GM18511 (cell line): ENCODE measurements around the gene DMD.
"Not testable (repeated sequence)": the region's sequence is repeated elsewhere in the genome, so short reads cannot be mapped to it uniquely, and the experiment has no call there.

Source experiments
- ATAC-seq: cut with Tn5 transposase; IDR thresholded peaks from one replicate; pipeline ENCODE4 v1.9.1; 2021; ENCODE audit warnings: mild to moderate bottlenecking, moderate library complexity; ENCODE audit not compliant: unreplicated experiment

Gene DMD

DNA sequence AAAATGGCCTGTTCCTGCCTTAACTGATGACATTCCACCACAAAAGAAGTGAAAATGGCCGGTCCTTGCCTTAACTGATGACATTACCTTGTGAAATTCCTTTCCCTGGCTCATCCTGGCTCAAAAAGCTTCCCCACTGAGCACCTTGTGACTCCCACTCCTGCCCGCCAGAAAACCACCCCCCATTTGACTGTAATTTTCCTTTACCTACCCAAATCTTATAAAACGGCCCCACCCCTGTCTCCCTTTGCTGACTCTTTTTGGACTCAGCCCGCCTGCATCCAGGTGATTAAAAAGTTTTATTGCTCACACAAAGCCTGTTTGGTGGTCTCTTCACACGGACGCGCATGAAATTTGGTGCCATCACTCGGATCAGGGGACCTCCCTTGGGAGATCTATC, 1833.5 kb downstream of the DMD start:
- not testable (repeated sequence) for ATAC-seq

DNA sequence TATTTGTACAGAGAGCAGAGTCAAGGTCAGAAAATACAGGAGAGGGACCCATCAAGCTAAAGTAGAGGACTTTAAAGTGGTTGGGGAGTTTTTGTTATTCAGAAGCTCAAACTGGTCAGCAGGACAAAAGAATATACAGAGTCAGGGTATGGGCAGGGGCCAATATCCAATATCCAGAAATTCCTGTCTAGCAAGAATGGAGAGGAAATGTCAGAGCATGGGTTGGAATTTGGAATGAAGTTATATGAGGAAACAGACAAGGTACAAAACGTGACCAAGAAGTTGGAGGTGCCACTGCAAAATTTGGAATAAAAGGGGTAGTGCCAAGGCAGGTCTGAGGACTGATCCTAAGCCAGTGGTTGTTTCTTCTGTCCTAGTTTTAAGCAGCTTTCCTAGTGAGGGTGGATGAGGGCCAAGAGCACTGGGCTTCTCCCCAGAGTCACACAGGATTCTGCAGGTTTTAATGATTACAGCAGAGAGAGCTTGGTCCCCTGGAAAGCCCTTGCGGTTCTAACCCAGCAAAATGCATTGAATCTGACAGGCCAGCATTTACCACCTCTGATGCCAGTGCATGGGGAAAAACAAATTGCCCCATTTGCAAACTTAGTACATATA, 1834.8 kb downstream of the DMD start:
- no peak for ATAC-seq

DNA sequence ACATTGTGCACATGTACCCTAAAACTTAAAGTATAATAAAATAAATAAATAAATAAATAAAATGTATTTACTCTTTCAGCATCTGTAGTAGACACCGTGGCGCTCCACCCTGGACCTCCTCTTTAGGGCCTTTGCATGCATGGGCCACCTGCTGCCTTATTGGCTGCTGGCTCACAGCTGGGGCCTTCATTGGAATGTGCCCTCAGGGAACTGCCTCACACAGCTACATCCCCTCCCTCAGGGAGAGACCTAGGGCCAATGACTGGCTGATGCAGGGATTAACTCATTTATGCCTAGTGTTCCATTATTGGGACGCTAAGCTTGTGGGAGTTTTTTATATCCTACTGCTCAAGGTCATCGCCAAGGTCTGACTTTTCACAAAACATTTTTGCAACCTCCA, 1836.6 kb downstream of the DMD start:
- ATAC-seq = no peak

DNA sequence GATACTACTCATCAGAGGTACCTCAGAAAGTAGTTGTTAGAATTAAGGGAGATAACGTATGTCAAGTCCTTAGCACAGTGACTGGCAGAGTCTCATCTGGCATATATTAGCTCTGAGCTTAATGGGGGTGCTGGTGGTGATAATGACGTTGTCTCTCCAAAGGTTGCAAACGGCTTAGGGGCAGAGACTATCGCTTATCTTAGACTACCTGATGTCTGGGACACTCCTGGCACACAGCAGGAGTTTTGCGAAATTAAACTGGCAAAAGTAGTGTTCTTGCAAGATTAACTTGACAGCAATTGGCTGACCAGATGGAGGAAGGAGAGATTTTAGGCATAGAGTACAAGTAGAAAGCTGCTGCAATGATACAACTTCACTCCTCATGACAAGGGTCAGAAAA, 1839.4 kb downstream of the DMD start:
- no peak for ATAC-seq

DNA sequence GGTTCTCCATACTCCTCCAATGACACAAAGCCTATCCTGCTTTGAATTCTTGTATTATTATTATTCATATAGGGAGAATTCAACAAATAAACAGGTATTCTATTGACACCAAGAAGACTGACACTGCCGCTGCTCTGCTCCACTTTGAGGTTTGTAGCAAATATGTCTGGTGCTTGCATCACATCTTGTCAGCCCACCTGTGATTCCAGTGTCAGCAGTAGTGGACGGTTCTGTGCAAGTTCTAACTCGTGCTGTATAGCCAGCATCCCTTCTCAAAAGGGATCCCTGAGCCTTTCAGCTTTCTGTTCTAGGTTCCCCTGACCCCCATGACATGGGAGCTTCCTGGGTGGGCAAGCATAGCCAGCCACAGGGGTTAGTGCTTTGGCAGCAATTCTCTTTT, 1843.5 kb downstream of the DMD start:
- ATAC-seq = no peak

DNA sequence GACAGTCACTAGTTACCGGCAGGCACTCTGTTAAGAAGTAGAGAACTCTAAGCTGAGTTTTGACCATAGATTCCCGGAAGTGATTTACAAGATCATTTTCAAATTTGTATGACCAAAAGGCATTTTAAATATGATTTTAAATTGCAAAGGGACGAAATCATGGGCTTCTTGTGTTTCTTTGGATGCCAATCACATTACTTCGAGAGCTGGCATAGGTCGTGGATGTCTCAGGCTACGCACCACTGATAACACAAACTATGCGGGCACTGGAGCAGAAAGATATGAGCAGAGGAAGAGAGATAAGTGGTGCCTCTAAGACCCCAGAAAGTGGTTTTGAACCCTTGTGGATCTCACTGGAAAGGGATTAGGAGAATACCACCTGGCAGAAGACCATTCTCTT, 1845.3 kb downstream of the DMD start:
- ATAC-seq = no peak

DNA sequence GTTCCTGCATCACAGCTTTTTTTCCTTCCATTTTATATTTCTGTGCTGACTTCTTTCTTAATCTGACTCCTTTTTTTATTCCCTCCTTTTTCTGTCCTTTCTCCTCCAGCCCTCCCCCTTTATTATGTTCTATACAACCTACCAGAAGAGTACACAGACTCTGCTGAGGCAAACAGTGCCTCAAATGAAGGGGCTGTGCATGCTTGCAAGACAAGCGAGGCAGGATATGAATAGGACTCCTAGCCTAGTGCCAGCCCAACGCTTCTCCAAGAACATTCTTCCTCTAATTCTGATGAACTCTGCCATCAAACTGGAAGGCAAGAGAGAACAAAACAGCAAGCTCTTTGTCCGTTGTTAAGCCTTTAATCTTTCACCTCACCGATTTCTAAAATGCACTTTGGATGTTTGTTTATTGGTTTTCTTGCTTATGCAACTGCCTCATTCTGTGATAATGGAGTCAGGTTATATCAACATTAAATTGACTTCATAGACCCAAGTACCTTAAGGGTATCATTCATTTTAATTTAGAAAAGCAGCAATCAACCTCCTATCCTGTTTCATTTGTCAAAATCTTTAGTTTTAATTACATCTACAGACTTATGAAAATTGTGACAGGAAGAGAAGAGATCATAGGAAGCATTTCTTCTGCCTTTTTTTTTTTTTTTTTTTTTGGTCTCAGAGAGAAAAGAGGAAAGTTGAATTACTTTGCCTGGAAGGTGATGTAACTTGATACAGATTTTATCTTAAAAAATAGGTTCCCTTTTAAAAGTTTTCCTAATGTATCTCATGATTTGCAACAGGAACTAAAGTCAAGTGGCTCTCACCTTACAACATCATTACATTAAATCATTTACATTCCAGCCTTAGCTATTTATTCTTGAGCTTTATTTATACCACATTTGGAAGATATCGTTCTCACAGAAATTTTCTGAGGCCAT, 1854.8 kb downstream of the DMD start:
- no peak for ATAC-seq

DNA sequence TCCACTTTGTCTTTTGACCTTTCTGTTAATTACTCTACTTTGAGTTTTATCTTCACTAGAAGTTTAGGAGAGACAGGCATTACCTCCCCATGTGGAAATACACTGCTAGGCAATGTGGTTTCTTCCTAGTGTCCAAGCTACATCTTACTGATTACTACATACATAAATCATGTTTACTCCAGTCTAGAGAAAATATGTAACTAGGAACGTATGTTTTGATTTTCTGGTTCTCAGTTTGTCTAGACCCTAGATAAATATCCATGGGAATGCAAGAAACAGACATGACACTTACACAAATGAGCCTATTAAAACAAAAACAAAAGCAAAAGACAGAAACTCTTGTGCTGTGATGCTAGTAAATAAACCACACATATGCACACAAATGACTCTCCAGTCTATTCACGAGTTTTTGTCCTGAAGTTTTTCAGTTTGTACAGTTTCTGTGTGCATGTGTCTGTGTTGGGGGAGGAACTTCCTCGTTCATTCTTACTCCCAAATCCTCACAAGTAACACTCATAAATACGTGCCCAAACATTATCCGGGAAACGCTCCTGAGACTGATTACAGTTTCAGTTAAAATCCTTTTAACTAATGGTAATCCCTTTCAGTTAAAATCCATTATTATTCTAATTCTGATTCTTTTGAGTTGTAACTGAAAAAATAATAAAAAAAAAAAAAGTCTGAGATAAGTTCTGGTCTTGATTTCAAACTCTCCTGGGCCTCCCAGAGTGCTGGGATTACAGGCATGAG, 1856.0 kb downstream of the DMD start:
- ATAC-seq = no peak

DNA sequence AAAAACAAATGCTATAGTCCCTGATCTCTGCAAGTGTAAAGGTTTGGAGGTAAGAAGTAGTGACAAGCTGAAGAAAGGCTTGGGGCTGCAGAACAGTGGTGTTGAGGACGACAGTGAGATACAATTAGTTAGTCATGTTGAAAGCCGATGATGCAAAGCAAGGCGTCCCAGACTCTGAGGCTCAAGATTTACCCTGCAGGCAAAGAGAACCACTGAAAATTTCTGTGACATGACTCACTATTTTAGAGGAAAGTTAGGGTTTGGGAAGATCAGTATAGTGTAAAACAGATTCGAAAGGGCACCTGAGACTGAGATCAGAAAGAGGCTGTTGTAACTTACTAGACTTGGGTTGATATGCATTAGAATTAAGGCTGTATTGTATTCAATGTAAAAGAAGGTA, 1858.3 kb downstream of the DMD start:
- ATAC-seq = no peak

DNA sequence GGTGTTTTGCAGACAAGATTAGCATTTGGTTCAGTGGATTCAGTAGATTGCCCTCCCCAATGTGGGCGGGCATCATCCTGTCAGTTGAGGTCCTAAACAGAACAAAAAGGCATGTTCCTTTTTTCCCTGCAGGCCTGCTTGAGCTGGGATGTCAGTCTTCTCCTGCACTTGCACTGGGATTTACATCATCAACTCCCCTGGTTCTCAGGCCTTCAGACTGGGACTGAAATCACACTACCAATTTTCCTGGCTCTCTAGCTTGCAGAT, 1860.6 kb downstream of the DMD start:
- no peak for ATAC-seq

DNA sequence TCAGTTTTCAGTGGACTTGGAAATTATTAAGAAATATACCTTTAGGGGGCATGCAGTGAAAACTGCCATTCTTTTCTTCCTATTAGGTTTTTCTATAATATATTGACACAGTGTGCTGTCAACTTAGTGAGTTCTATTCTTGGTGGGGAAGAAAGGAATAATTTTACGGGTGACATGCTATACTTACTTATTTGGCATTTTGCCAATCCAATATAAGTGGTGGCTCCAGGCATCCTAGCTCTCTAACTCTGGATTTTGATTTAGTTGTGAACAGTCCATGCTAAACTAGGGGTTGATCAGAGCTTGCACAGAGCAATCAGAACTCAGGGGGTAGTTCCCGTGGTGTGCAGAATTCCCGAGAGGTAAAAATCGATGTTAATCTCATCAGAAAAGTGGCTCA, 1861.8 kb downstream of the DMD start:
- no peak for ATAC-seq

DNA sequence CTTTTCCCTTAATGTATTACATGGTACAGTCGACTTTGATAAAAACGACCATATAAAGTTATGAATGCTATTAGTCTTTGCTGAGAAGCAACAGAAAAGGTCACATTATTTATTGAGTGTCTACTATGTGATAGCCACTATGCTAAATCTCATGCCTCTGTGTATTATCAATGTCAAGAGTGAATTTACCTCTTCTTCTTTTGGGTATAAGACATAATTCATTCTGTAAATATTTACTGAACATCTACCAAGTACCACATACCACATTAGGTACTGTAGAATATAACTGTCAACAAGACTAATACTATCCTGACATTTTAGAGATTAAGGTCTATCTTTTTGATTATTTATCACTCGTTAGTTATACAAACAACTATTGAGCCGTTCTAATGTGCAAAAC, 1870.8 kb downstream of the DMD start:
- no peak for ATAC-seq

DNA sequence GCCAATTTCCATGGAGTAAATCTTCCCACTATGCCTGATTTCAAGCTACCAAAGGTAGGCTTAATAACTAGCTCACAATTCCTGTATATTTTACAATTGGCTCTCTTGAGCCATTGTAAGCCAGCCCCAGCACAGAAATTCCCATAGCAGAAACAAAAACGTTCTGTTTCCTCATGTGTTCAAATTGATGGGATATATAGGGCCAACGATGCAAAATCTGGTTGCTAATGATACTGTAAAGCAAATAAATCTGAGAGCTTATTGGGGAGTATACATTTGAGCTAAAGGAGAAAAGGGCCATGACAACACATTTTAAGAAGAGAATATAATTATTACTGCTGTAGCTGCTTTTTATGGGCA, 1872.4 kb downstream of the DMD start:
- ATAC-seq = no peak

DNA sequence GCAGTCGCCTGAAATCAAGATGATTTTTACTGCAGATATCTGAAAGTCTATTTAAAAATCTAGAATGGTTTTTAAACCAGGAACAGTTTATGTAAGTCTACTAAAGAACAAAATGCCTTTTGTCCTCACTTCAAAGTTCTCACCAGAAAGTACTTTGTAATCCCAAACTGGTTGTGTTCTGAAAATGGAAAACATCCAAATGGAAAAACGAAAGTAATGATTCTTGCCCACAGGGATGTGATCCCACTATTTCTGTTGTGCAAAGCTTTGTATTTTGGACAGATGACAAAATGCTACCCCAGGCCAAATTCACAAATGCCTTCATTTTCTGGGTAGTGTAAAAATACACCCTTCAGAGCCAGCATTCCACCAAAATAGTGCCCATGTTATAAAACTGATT, 1874.0 kb downstream of the DMD start:
- ATAC-seq = no peak

DNA sequence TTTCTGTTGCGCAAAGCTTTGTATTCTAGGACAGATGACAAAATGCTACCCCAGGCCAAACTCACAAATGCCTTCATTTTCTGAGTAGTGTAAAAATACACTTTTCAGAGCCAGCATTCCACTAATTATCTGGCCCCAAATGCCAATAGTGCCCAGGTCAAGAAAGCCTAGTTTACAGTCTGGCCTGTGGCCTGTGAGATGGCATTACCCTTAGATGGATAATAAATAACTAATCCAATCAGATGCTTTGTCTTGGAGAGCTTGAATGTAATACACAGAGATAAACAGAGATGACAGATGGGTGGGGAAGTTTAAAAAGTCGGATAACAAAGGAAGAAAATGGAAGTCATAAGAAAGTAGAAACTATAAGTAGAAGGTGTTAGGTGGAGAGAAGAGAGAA, 1874.9 kb downstream of the DMD start:
- no peak for ATAC-seq

DNA sequence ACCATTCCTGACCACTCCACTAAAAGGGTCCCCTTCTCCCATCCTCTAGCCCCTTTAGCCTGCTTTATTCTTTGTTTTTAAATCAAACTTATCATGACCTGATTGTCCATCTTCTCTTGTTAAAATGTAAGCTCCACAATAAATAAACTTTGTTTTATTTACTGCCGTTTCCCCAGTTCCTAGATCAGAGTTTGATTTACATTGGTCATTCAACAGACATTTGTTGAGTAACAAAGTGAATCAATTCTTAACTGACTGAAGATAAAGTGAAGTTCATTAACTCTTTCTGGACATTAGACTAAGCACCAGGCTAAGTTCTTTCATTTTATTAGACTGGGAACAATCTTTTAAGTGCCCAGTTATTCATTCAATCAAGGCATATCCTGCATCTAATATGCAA, 1876.4 kb downstream of the DMD start:
- no peak for ATAC-seq

DNA sequence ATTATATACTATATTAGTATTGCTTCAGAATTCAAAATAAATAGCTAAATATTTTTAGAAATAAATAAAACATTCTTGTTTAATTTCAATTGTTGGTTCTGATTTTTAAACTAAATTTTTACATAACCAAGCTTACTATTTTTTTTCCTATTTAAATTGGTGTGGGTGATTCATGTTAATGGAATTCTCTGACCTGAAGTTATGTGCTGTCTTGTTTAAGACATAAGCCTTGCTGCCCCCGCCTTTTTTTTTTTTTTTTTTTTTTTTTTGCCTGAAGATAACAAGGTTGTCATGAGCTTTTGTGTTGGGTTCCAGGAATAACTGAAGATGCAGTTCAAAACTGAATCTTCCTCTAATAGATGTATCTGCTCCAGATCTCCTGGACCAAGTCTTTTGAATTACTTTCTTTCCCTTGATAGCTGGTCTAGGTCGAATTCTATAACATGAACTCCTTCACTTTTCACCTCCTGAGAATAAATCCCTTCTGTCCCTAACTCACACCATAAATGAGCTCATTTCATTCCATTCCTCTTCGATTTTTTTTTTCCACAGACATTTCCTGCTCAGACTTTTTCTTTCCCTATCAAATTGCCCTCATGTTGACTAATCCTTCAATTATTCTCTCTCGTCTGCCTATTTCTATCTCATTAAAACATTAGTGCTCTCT, 1878.1 kb downstream of the DMD start:
- no peak for ATAC-seq

DNA sequence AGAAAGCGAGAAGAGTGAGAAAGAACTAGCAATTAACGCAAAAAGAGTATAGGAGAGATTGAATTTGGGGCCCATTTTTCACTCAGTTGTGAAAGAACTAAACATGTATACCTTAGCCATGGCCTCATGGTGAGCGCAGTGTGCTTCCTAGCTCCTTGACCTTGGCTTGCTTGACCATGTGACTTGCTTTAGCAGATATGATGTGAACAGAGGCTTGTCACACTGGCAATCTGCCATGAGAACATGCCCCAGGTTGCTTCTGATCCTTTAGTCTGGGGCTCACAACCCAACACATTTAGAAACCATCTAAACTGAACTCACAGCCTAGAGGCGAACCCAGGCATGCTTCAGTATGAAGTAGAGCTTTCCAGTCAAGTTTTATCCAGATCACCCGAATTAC, 1879.4 kb downstream of the DMD start:
- no peak for ATAC-seq

DNA sequence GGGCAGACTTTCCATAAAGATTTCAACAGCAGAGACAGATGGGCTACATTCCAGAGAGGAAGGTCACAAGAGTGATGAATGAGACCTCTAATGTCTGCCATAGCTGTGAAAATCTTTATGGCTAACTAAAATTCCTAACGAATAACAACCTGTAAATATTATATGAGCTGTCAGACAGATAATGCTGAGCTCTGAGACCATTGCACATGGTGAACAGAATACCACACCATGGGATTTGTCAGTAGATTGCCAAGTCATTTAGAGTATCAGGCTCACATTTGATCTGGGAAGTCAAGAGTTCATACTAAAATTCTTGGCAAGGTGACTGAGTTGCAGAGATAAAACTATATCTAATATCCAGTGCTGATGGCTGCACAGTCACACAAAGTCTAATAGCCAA, 1880.3 kb downstream of the DMD start:
- no peak for ATAC-seq

DNA sequence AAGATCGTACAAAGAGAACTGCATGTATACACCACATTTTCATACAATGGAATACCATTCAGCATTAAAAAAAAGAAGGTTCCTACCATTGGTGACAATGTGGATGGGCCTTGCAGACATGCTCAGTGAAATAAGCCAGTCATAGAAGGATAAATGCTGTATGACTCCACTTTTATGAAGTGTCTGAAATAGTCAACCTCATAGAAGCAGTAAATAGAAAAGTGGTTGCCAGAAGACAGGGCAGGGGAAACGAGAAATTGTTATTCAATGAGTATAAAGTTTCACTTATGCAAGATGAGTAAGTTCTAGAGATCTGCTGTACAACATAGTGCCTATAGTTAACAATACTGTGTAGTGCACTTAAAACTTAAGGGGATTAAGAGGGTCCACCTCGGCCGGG, 1882.1 kb downstream of the DMD start:
- peak; percentile 37 for ATAC-seq

DNA sequence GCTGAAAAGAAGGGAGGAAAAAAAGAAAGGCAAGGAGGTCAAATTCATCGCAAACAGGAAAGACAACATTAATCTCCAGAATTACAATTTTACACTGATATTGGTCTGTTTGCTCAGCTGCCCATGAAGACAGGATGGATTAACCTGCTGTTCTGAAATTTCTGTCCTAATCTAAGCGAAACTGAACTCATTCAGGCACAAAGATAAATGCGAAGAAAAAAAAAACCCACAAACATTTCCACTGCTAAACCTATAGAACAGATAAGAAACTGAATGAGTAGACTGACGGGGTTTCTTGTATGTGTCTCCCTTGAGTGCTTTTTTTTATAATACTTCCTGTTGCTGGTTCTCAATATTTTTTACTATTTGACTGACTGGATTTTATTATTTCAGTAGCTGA, 1887.7 kb downstream of the DMD start:
- ATAC-seq = peak; percentile 98

DNA sequence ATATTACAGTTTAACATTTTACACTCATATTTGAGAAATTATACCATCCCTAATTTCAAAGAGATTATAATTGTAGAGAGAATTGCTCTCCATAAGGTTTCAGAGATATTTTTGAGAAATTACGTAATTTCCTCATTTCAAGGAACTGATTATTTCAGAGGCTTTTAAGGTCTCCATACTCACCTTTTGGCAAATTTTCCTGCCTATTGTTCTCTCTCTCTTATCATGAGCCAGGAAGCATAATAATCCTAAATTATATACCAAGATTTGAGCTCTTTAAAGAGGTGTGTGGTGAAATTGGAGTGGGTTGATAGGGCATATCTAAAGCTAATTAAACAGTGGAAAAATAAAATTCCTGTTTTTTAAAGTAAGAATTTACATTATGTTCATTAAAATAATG, 1890.6 kb downstream of the DMD start:
- no peak for ATAC-seq
